ENCODE data around the gene SERGEF.

GRCh38 chr11:17775507-17776211 is 237.2 kb downstream of the SERGEF start:
- TF ChIP-seq SP1 (IDR thresholded peaks at IDR 0.05) (no peak), HNF4A (conservative IDR thresholded peaks at IDR 0.05) (no peak)
- TF ChIP-seq, protein P1, sequence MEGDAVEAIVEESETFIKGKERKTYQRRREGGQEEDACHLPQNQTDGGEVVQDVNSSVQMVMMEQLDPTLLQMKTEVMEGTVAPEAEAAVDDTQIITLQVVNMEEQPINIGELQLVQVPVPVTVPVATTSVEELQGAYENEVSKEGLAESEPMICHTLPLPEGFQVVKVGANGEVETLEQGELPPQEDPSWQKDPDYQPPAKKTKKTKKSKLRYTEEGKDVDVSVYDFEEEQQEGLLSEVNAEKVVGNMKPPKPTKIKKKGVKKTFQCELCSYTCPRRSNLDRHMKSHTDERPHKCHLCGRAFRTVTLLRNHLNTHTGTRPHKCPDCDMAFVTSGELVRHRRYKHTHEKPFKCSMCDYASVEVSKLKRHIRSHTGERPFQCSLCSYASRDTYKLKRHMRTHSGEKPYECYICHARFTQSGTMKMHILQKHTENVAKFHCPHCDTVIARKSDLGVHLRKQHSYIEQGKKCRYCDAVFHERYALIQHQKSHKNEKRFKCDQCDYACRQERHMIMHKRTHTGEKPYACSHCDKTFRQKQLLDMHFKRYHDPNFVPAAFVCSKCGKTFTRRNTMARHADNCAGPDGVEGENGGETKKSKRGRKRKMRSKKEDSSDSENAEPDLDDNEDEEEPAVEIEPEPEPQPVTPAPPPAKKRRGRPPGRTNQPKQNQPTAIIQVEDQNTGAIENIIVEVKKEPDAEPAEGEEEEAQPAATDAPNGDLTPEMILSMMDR (IDR thresholded peaks at IDR 0.05; ENCODE audit: low read depth, low read length, missing input control): no peak
